HL-60/S4 treated with retinoic acid at 250 ng/mL for 4 days and 3 days (cell line): ENCODE measurements around the gene BIVM.
"Not testable (repeated sequence)": the region's sequence is repeated elsewhere in the genome, so short reads cannot be mapped to it uniquely, and the experiment has no call there.

Experiments used
- in situ Hi-C: fragments of 300-500 bp; cut with MboI; formaldehyde crosslinking; loops from 2 replicates; pipeline ENCODE4 v1.7.0; 2022; ENCODE audit warnings: low sequenced_read_pairs

BIVM gene

GRCh38 chr13:102798581-102799425 lies at the start of gene BIVM, which contains the start of gene POGLUT2:
Gene BIVM (plus strand): TSS chr13:102799119. CDS start chr13:102807268, 8,149 bp downstream.
Gene POGLUT2 (minus strand): TSS chr13:102798976. CDS start chr13:102798670, 306 bp downstream.
- in situ Hi-C loops, result no loop called here

GRCh38 chr13:102751886-102752285 lies 47.0 kb upstream of the BIVM start:
- in situ Hi-C loops, result no loop called here

- in situ Hi-C loops, result no loop called here
Measured at GRCh38 chr13:102757006-102757405, 41.9 kb upstream of the BIVM start.

- in situ Hi-C loops, result no loop called here
Measured at GRCh38 chr13:102758842-102759241, 40.1 kb upstream of the BIVM start.

- in situ Hi-C loops, result no loop called here
Measured at GRCh38 chr13:102761071-102761470, 37.8 kb upstream of the BIVM start.

GRCh38 chr13:102763741-102764140 lies 35.2 kb upstream of the BIVM start:
- in situ Hi-C loops, result no loop called here

- in situ Hi-C loops, result no loop called here
Measured at GRCh38 chr13:102768909-102769308, 30.0 kb upstream of the BIVM start.

GRCh38 chr13:102769679-102770078 lies 29.2 kb upstream of the BIVM start:
- in situ Hi-C loops, result no loop called here

- in situ Hi-C loops, result no loop called here
Measured at GRCh38 chr13:102770435-102770834, 28.5 kb upstream of the BIVM start.

GRCh38 chr13:102771298-102772041 lies 27.4 kb upstream of the BIVM start:
- in situ Hi-C loops, result no loop called here

GRCh38 chr13:102772042-102772425 lies 26.9 kb upstream of the BIVM start:
- in situ Hi-C loops, result no loop called here

GRCh38 chr13:102773441-102774213 lies 25.3 kb upstream of the BIVM start, which contains the start of gene TEX30:
Gene TEX30 (minus strand): TSS chr13:102773786. CDS start chr13:102770026, 3,760 bp downstream.
- in situ Hi-C loops, result no loop called here

- in situ Hi-C loops, result no loop called here
Measured at GRCh38 chr13:102774214-102774568, 24.7 kb upstream of the BIVM start.

GRCh38 chr13:102774591-102775520 lies 24.1 kb upstream of the BIVM start:
- in situ Hi-C loops, result no loop called here

- in situ Hi-C loops, result no loop called here
Measured at GRCh38 chr13:102776271-102776670, 22.6 kb upstream of the BIVM start.

- in situ Hi-C loops, result no loop called here
Measured at GRCh38 chr13:102777736-102778135, 21.2 kb upstream of the BIVM start.

- in situ Hi-C loops, result no loop called here
Measured at GRCh38 chr13:102779436-102780159, 19.3 kb upstream of the BIVM start.

- in situ Hi-C loops, result not testable (repeated sequence)
Measured at GRCh38 chr13:102780656-102781055, 18.3 kb upstream of the BIVM start.

- in situ Hi-C loops, result no loop called here
Measured at GRCh38 chr13:102781591-102781990, 17.3 kb upstream of the BIVM start.
